Liver (tissue), 9 donors: ENCODE measurements around the gene C5orf58. TPM values are rescaled to one million over a fixed set of nuclear protein-coding genes. Genes with fewer than 3 reads are reported as not detected.

Experiments
- DNase-seq: peaks from one replicate; pipeline ENCODE4 v3.0.0-alpha.2; 2017; ENCODE audit warnings: low spot score
- H3K27ac ChIP-seq, 2 donors: one replicate each; pipeline ENCODE4 v1.7.0; 2013; ENCODE audit warnings: inconsistent platforms in 2 of 2, low read length in 2 of 2, control low read depth in 1 of 2, low read depth in 1 of 2, mild to moderate bottlenecking in 1 of 2
- H3K27me3 ChIP-seq, 4 donors: one replicate each; pipeline versions ENCODE4 v1.6.1 to v1.7.0; 2013; ENCODE audit warnings: low read length in 3 of 4, inconsistent platforms in 1 of 4, mild to moderate bottlenecking in 1 of 4, moderate library complexity in 1 of 4; ENCODE audit not compliant: control insufficient read depth in 4 of 4, insufficient read depth in 4 of 4
- H3K36me3 ChIP-seq, 4 donors: one replicate each; pipeline versions ENCODE4 v1.6.1 to v1.7.0; 2013; ENCODE audit warnings: low read length in 3 of 4, mild to moderate bottlenecking in 3 of 4, low read depth in 1 of 4, moderate library complexity in 1 of 4; ENCODE audit not compliant: control insufficient read depth in 4 of 4, insufficient read depth in 3 of 4
- H3K4me1 ChIP-seq, 4 donors: one replicate each; pipeline versions ENCODE4 v1.6.1 to v1.7.0; 2013; ENCODE audit warnings: low read length in 3 of 4, mild to moderate bottlenecking in 3 of 4, moderate library complexity in 1 of 4; ENCODE audit not compliant: control insufficient read depth in 4 of 4, insufficient read depth in 4 of 4
- H3K4me3 ChIP-seq, 3 donors: one replicate each; pipeline versions ENCODE4 v1.6.1 to v1.7.0; 2013; ENCODE audit warnings: low read length in 3 of 3, control low read depth in 1 of 3, low read depth in 1 of 3, mild to moderate bottlenecking in 1 of 3
- H3K9ac ChIP-seq, 2 donors: one replicate each; pipeline ENCODE4 v1.7.0; 2013; ENCODE audit warnings: low read length in 2 of 2, mild to moderate bottlenecking in 2 of 2, moderate library complexity in 2 of 2, control low read depth in 1 of 2, low read depth in 1 of 2
- H3K9me3 ChIP-seq, 4 donors: one replicate each; pipeline versions ENCODE4 v1.6.1 to v1.7.0; 2013; ENCODE audit warnings: low read length in 3 of 4; ENCODE audit not compliant: control insufficient read depth in 4 of 4
- ATF3 ChIP-seq: IDR thresholded peaks from 2 replicates; pipeline ENCODE4 v1.6.1; 2016; ENCODE audit warnings: antibody characterized with exemption
- EGR1 ChIP-seq, 2 donors: IDR thresholded peaks; 2 replicates each; pipeline ENCODE4 v1.6.1; 2016 to 2018; ENCODE audit warnings: antibody characterized with exemption in 2 of 2, low read depth in 2 of 2
- FOXA2 ChIP-seq: IDR thresholded peaks from 2 replicates; pipeline ENCODE4 v1.6.1; 2016; ENCODE audit warnings: antibody characterized with exemption
- GABPA ChIP-seq, 2 donors: IDR thresholded peaks in 1 of 2; conservative IDR thresholded peaks in 1 of 2; 2 replicates each; pipeline ENCODE4 v1.6.1; 2016; ENCODE audit warnings: antibody characterized with exemption in 2 of 2, mild to moderate bottlenecking in 1 of 2, moderate library complexity in 1 of 2
- HNF4A ChIP-seq, 2 donors: conservative IDR thresholded peaks; 2 replicates each; pipeline ENCODE4 v1.6.1; 2016; ENCODE audit warnings: antibody characterized with exemption in 2 of 2, mild to moderate bottlenecking in 2 of 2
- HNF4G ChIP-seq: IDR thresholded peaks from 2 replicates; pipeline ENCODE4 v1.6.1; 2016; ENCODE audit warnings: antibody characterized with exemption
- NR2F2 ChIP-seq: IDR thresholded peaks from 2 replicates; pipeline ENCODE4 v1.6.1; 2016; ENCODE audit warnings: antibody characterized with exemption
- RXRA ChIP-seq, 2 donors: IDR thresholded peaks; 2 replicates each; pipeline ENCODE4 v1.6.1; 2017 to 2018; ENCODE audit warnings: antibody characterized with exemption in 2 of 2, mild to moderate bottlenecking in 1 of 2
- SP1 ChIP-seq: IDR thresholded peaks from 2 replicates; pipeline ENCODE4 v1.6.1; 2018; ENCODE audit warnings: antibody characterized with exemption, mild to moderate bottlenecking
- YY1 ChIP-seq: IDR thresholded peaks from 2 replicates; pipeline ENCODE4 v1.6.1; 2016; ENCODE audit warnings: antibody characterized with exemption, mild to moderate bottlenecking
- WGBS: extraction: QIAGEN DNeasy Blood & Tissue Kit; methylation state at CpG from one replicate; pipeline ENCODE4 v1.1.7; 2013; 5-methylcytosine and 5-hydroxymethylcytosine counted together
- polyA plus RNA-seq, 2 donors: library from polyadenylated mRNA; stranded (reverse) in 1 of 2; unstranded in 1 of 2; fragments of 200-250 nt in 1 of 2; fragments of >200 nt in 1 of 2; fragmentation: Nextera tagmentation in 1 of 2; extraction: Ambion mirVana in 1 of 2; gene quantifications; one replicate each; pipeline versions ENCODE4 v1.2.1 to v1.2.3, GENCODE V29; 2013 to 2015
- total RNA-seq, 2 donors: library from RNA; depleted of rRNA; stranded (reverse); fragments of >200 nt; gene quantifications; one replicate each; pipeline ENCODE4 v1.2.3, GENCODE V29; 2014
- TF ChIP-seq, protein P1 (sequence below): IDR thresholded peaks from 2 replicates; pipeline ENCODE4 v1.6.1; 2016; ENCODE audit warnings: antibody characterized with exemption
- TF ChIP-seq, protein P2 (sequence below): IDR thresholded peaks from 2 replicates; pipeline ENCODE4 v1.6.1; 2016; ENCODE audit warnings: antibody characterized with exemption, mild to moderate bottlenecking
- donor health status: healthy.
- donor health status: healthy.
- donor health status: healthy.
- donor health status: healthy.
- donor health status: healthy.

The C5orf58 gene
- total and polyA plus RNA-seq, 4 donors: 0.64 TPM; not detected in 3

GRCh38 chr5:170190436-170191134 is 42.2 kb upstream of the C5orf58 start:
- Histone ChIP-seq H3K9ac (no peak overlapping the region), H3K36me3 (no peaks in the 10 kb centered on the region), H3K27ac (no peak overlapping the region), H3K4me1 (no peaks in the 10 kb centered on the region), H3K4me3 (no peak overlapping the region), H3K9me3 (no peaks in the 10 kb centered on the region), H3K27me3 (peaks cover 0 to 2% (median 0%) of the 10 kb centered on the region in 4 donors)
- no peak for TF ChIP-seq EGR1 (IDR thresholded peaks at IDR 0.05; ENCODE audit: low read depth in 2 of 2)
- TF ChIP-seq, protein P1, sequence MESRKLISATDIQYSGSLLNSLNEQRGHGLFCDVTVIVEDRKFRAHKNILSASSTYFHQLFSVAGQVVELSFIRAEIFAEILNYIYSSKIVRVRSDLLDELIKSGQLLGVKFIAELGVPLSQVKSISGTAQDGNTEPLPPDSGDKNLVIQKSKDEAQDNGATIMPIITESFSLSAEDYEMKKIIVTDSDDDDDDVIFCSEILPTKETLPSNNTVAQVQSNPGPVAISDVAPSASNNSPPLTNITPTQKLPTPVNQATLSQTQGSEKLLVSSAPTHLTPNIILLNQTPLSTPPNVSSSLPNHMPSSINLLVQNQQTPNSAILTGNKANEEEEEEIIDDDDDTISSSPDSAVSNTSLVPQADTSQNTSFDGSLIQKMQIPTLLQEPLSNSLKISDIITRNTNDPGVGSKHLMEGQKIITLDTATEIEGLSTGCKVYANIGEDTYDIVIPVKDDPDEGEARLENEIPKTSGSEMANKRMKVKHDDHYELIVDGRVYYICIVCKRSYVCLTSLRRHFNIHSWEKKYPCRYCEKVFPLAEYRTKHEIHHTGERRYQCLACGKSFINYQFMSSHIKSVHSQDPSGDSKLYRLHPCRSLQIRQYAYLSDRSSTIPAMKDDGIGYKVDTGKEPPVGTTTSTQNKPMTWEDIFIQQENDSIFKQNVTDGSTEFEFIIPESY: no peak
- no peak for TF ChIP-seq NR2F2
- WGBS: 69% methylated on average over 6 of the region's 6 CpGs
- no peak for DNase-seq

GRCh38 chr5:170192829-170193228 is 40.0 kb upstream of the C5orf58 start:
- no peak for DNase-seq
- no peaks in the 10 kb centered on the region for H3K36me3 ChIP-seq
- H3K27me3 ChIP-seq: peaks cover 0 to 2% (median 0%) of the 10 kb centered on the region in 4 donors
- 78% methylated on average over 12 of the region's 12 CpGs for WGBS
- no peak overlapping the region for H3K9ac ChIP-seq
- no peak overlapping the region for H3K27ac ChIP-seq
- TF ChIP-seq FOXA2 (no peak), EGR1 (IDR thresholded peaks at IDR 0.05; ENCODE audit: low read depth in 2 of 2) (no peak), NR2F2 (no peak)
- no peaks in the 10 kb centered on the region for H3K4me1 ChIP-seq
- H3K9me3 ChIP-seq: no peaks in the 10 kb centered on the region
- H3K4me3 ChIP-seq: no peak overlapping the region

GRCh38 chr5:170195961-170196360 is 36.8 kb upstream of the C5orf58 start:
- no peak overlapping the region for H3K9ac ChIP-seq
- TF ChIP-seq EGR1 (IDR thresholded peaks at IDR 0.05; ENCODE audit: low read depth in 2 of 2): no peak
- TF ChIP-seq, protein P2, sequence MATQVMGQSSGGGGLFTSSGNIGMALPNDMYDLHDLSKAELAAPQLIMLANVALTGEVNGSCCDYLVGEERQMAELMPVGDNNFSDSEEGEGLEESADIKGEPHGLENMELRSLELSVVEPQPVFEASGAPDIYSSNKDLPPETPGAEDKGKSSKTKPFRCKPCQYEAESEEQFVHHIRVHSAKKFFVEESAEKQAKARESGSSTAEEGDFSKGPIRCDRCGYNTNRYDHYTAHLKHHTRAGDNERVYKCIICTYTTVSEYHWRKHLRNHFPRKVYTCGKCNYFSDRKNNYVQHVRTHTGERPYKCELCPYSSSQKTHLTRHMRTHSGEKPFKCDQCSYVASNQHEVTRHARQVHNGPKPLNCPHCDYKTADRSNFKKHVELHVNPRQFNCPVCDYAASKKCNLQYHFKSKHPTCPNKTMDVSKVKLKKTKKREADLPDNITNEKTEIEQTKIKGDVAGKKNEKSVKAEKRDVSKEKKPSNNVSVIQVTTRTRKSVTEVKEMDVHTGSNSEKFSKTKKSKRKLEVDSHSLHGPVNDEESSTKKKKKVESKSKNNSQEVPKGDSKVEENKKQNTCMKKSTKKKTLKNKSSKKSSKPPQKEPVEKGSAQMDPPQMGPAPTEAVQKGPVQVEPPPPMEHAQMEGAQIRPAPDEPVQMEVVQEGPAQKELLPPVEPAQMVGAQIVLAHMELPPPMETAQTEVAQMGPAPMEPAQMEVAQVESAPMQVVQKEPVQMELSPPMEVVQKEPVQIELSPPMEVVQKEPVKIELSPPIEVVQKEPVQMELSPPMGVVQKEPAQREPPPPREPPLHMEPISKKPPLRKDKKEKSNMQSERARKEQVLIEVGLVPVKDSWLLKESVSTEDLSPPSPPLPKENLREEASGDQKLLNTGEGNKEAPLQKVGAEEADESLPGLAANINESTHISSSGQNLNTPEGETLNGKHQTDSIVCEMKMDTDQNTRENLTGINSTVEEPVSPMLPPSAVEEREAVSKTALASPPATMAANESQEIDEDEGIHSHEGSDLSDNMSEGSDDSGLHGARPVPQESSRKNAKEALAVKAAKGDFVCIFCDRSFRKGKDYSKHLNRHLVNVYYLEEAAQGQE: no peak
- no peak for TF ChIP-seq YY1
- no peak for TF ChIP-seq FOXA2
- TF ChIP-seq HNF4G: no peak
- no peak for TF ChIP-seq SP1
- TF ChIP-seq GABPA (IDR thresholded peaks at IDR 0.05 in 1 of 2, conservative IDR thresholded peaks at IDR 0.05 in 1 of 2): no peak
- no peak for TF ChIP-seq HNF4A (conservative IDR thresholded peaks at IDR 0.05)
- TF ChIP-seq RXRA (IDR thresholded peaks at IDR 0.05): no peak
- TF ChIP-seq ATF3: no peak
- no peaks in the 10 kb centered on the region for H3K4me1 ChIP-seq
- 78% methylated on average over 4 of the region's 4 CpGs for WGBS
- H3K4me3 ChIP-seq: no peak overlapping the region
- peaks cover 0 to 2% (median 0%) of the 10 kb centered on the region in 4 donors for H3K27me3 ChIP-seq
- no peaks in the 10 kb centered on the region for H3K9me3 ChIP-seq
- H3K36me3 ChIP-seq: no peaks in the 10 kb centered on the region
- DNase-seq: no peak
- no peak overlapping the region for H3K27ac ChIP-seq
